ENCODE results near the gene DNMT3A.

Gene DNMT3A

DNA sequence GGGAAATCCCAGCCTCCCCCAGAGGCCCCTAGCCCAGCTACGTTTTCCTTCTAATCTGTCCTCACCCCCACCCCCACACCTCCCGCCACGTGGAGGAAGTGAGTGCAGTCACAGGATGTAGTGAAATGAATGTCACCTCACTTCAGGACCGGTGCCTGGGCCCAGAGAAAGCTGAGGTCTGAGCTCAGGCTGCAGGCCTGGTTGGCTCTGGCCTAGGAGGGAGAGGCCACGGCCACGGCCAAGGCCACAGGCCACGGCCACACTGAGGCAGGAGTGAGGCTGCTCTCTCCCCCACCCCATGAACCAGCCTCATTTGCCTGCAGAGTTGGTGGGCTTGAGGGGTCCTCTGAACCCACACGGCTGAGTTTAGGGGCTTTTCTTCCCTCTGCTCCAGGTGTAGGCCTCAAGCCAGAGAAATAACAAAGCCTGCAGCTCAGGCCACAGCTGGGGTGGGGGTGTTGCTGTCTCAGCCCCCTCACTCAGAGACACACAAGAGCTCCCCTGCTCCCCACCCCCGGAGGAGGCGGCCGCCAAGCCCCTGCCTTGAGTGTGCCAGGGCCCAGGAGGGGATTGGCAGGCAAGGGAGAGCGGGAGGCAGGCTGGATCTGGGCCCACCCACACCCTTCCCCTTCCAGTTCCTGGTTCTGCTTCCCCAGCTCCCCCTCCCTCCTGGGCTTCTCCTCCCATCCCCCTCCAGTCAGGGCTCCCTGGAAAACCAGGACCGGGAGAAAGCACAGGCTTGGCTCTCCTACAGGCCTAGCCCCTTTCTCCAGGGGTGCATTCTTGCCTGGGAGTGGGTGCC is 27.0 kb downstream of the DNMT3A start:
- Mint-ChIP-seq H3K4me1 (ENCODE audit: low read depth) (peaks cover 43% of the 10 kb centered on the region), H3K36me3 (ENCODE audit: low read depth) (peaks cover 11% of the 10 kb centered on the region), H3K4me3 (peak overlapping the region; percentile 63), H3K9me3 (no peaks in the 10 kb centered on the region), H3K27me3 (ENCODE audit: low read depth) (no peaks in the 10 kb centered on the region), H3K27ac (peak overlapping the region; percentile 92)

DNA sequence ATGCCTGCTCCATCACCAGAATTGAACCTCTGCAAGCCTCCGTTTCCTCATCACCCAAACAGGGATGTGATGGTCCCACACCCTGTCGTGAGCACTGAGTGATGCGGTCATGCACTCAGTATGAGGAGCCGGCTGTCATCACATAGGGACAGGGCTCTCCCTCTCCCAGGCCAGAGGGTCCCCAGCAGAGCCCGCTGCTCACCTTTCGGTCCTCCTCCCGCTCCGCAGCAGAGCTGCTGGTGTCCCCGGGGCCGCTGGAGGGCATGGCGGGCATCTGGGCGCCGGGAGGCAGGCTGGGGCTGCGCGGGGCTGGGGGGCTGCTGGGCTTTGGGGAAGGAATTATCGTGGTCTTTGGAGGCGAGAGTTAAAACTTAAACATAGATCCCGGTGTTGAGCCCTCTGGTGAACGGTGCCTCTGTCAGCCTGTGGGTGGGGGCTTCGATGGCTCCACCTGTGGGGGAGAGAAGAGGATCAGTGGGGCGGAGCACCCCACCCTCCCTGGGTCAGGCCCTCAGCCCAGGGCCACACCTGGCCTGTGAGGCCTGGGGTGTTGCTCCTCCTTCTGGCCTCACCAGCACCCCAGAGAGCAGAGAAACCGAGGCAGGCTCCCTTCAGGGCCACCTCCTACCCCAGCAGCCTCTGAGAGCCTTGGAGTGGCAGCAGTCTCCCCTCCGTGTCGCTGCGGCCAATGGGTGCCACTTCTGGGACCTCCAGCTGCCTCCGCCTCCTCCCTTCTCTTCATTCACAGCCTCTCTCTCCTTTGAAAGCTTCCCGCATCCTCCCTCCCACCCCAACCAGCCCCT is 27.8 kb downstream of the DNMT3A start:
- Mint-ChIP-seq H3K9me3 (no peaks in the 10 kb centered on the region), H3K4me3 (peak overlapping the region; percentile 70), H3K27ac (peak overlapping the region; percentile 92), H3K27me3 (ENCODE audit: low read depth) (no peaks in the 10 kb centered on the region), H3K4me1 (ENCODE audit: low read depth) (peaks cover 45% of the 10 kb centered on the region), H3K36me3 (ENCODE audit: low read depth) (peaks cover 11% of the 10 kb centered on the region)

DNA sequence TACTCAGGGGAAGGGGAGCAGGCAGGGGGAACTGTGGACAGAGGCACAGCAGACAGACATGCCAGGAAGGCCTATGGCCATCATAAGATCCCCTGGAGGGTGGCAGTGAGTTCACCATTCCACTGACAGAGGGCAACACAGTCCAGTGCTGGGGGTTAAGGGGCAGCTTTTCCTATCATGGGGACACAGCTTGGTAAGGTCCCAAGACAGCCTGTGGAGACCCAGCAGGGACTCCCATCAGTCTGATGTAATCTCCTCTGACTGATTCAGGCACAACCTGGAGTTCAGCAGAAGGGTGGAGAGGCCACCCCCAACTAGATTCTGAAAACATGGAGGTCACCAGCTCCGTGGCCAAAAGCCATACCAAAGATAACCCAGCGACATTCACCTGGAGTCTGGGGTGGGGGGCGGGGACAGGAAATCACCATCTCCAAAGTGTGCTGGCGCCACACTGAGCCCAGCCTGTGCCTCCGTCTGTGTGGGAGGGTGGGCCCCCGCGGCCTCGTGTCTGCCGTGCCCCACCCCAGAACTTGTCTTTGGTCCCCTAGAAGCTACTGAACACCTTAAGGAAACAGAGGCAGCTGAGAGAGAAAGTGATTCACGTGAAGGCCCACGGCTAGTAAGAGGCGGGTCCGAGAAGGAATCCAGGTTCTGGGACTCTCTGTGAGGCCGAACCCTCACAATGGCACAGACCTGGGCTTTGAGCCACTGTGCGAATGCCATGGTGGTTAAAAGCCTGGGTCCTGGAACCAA is 28.6 kb downstream of the DNMT3A start:
- Mint-ChIP-seq H3K4me1 (ENCODE audit: low read depth) (peaks cover 46% of the 10 kb centered on the region), H3K36me3 (ENCODE audit: low read depth) (peaks cover 11% of the 10 kb centered on the region), H3K9me3 (no peaks in the 10 kb centered on the region), H3K27me3 (ENCODE audit: low read depth) (no peaks in the 10 kb centered on the region), H3K27ac (peak overlapping the region; percentile 78), H3K4me3 (peak overlapping the region; percentile 70)

DNA sequence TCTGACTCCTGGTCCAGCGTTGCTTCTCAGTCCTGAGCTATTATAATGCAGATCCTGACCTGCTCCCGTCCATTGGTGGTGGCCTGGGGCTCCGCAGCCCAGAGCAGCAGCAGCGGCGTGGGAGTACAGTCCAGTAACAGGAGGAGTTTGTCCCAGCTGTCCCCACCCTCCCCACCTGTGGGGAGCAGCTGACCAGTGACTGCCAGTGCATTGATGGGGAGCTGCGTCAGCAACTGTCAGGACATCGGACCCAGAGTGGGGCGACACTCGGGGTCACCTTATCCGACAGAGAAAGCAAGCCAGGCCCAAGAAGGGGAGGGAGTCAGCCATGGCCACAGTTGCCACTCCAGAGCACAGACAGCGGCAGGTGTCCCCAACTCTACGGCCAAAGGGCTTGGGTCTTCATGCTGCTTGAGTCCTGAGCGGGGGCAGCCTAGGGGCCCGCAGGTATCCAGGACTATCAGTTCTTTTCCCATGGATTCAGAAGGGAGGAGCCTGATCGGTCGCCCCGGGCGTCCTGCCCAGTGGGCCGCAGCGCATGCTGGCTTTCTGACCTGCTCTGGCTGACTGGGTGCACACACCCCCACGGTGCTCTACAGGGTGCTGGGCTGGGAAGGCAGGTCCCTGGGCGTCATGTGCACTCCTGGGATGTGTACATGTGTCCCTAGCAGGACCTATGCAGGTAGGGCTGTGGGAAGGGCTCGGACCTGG is 29.7 kb downstream of the DNMT3A start:
- Mint-ChIP-seq H3K9me3 (no peaks in the 10 kb centered on the region), H3K27ac (no peak overlapping the region), H3K4me3 (no peak overlapping the region), H3K4me1 (ENCODE audit: low read depth) (peaks cover 45% of the 10 kb centered on the region), H3K36me3 (ENCODE audit: low read depth) (peaks cover 13% of the 10 kb centered on the region), H3K27me3 (ENCODE audit: low read depth) (no peaks in the 10 kb centered on the region)

DNA sequence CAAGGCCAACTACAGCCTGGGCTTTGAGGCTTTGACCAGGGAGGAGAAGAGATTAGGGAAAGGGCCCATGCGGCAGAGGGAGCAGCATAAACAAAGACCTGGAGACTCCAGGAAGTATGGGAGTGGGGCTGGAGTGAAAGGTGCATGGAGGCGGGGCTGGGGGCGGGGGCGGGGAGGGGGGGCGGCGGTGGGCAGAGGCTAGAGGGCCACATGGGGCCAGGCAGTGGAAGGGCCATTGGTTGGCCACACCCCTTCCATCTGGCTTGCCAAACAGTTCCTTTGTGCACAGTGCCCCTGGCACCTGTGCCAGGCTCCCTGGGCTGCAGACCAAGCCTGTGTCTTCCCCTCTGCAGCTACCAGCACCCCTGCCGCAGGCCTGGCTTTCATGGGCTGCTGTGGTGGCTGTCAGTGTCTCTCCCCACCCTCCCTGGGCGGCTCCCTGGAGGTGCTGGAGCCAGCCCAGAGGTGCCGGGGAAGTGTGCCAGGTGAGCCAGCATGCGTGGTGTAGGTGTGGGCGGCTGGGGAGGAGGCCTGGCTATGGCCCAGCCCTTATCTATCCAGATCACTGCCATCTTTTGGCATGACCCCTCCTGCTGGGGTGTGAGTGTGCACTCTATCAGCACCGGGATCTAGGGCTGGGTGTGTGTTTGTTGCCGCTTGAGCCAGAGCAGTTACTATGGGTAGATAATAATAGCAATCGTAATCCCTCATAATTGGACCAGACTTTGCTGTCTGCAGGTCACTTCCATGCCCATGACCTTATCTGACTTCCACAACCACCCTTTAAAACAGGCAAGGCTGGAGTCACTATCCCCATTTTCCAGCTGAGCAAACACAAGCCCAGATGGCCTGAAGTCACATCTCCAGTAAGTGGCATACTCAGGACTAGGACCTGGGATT is 30.5 kb downstream of the DNMT3A start:
- H3K36me3 Mint-ChIP-seq (ENCODE audit: low read depth), result peaks cover 13% of the 10 kb centered on the region
- H3K27me3 Mint-ChIP-seq (ENCODE audit: low read depth), result no peaks in the 10 kb centered on the region
- no peak overlapping the region for H3K27ac Mint-ChIP-seq
- peaks cover 43% of the 10 kb centered on the region for H3K4me1 Mint-ChIP-seq (ENCODE audit: low read depth)
- H3K9me3 Mint-ChIP-seq, result no peaks in the 10 kb centered on the region
- H3K4me3 Mint-ChIP-seq, result no peak overlapping the region

DNA sequence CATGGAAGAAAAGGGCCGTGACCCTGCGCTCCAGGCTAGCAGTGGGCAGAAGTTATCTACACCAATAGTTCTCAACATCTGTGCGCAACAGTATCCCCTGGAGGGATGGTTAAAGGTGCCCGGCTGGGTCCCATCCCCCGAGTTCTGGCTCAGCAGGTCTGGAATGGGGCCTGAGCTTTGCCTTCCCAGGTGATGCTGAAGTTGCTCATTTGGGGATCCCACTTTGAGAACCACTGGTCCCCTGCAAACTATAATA is 31.1 kb downstream of the DNMT3A start:
- Mint-ChIP-seq H3K27me3 (ENCODE audit: low read depth) (no peaks in the 10 kb centered on the region), H3K4me1 (ENCODE audit: low read depth) (peaks cover 39% of the 10 kb centered on the region), H3K27ac (peak overlapping the region; percentile 34), H3K9me3 (no peaks in the 10 kb centered on the region), H3K4me3 (no peak overlapping the region), H3K36me3 (ENCODE audit: low read depth) (peaks cover 15% of the 10 kb centered on the region)

DNA sequence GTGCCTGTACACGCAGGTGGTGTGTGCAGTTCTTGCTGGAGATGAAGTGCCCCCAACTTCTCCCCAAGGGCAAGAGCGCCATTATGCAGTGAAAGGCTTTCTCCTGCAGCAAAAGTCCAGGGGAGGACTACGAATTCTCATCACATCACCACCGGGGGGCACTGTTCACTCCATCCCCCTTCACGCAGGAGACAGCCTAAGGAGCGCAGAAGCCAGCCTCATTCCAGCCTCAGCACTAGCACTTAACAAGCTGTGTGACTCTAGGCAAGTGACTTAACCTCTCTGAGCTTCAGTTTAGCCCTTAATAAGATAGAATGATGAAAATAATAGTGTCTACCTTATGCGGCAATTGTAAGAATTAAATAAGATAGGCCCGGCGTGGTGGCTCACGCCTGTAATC is 32.3 kb downstream of the DNMT3A start:
- no peak overlapping the region for H3K4me3 Mint-ChIP-seq
- peaks cover 36% of the 10 kb centered on the region for H3K4me1 Mint-ChIP-seq (ENCODE audit: low read depth)
- H3K36me3 Mint-ChIP-seq (ENCODE audit: low read depth), result peaks cover 25% of the 10 kb centered on the region
- no peaks in the 10 kb centered on the region for H3K27me3 Mint-ChIP-seq (ENCODE audit: low read depth)
- no peak overlapping the region for H3K27ac Mint-ChIP-seq
- no peaks in the 10 kb centered on the region for H3K9me3 Mint-ChIP-seq

DNA sequence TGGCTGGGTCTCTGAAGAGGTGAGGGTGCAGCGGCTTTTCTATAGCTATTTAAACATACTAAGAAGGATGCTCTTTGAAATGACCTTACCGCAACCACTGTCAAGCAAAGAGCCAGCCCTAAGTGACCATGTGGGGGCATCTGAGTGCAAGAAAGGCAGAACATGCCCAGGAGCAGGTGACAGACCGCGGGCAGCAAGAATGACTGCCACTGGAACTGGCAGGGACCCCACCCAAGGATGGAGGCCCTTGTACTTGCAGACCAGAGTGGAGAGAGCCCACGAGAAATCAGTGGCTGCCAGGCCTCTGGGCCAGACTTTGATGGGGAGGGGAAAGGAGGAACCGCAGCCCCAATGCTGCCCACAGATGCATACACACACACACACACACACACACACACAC is 33.1 kb downstream of the DNMT3A start:
- Mint-ChIP-seq H3K4me3 (no peak overlapping the region), H3K27ac (no peak overlapping the region), H3K9me3 (no peaks in the 10 kb centered on the region), H3K4me1 (ENCODE audit: low read depth) (peaks cover 38% of the 10 kb centered on the region), H3K36me3 (ENCODE audit: low read depth) (peaks cover 29% of the 10 kb centered on the region), H3K27me3 (ENCODE audit: low read depth) (no peaks in the 10 kb centered on the region)

DNA sequence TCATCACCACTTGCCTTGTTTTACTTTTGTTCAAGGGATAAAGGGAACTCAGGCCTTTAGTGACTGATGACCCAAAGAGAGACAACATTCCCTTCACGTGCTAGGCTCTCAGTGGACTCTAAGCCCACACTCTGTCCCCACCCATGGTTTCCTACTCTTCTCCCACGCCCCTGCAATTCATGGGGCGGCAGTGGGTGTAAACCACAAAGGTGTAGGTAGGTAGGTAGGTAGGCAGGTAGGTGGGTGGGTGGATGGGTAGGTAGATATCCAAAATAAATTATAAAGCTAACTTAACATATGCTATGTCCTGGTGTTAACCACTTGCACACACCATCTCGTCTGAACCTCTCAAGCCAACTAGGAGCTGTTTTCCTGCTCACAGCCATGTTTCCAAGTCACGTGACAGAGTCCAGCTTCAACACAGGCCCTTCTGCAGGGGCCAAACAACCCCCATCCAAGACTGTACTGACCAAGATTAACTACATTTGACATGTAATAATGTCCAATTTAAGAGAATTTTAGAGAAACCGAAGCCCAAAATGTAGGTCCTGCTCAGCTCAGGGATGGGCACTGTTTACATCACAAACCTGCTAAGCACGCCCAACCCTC is 33.7 kb downstream of the DNMT3A start:
- H3K4me1 Mint-ChIP-seq (ENCODE audit: low read depth), result peaks cover 35% of the 10 kb centered on the region
- H3K27me3 Mint-ChIP-seq (ENCODE audit: low read depth), result no peaks in the 10 kb centered on the region
- no peak overlapping the region for H3K27ac Mint-ChIP-seq
- H3K36me3 Mint-ChIP-seq (ENCODE audit: low read depth), result peaks cover 28% of the 10 kb centered on the region
- H3K9me3 Mint-ChIP-seq, result no peaks in the 10 kb centered on the region
- H3K4me3 Mint-ChIP-seq, result no peak overlapping the region

DNA sequence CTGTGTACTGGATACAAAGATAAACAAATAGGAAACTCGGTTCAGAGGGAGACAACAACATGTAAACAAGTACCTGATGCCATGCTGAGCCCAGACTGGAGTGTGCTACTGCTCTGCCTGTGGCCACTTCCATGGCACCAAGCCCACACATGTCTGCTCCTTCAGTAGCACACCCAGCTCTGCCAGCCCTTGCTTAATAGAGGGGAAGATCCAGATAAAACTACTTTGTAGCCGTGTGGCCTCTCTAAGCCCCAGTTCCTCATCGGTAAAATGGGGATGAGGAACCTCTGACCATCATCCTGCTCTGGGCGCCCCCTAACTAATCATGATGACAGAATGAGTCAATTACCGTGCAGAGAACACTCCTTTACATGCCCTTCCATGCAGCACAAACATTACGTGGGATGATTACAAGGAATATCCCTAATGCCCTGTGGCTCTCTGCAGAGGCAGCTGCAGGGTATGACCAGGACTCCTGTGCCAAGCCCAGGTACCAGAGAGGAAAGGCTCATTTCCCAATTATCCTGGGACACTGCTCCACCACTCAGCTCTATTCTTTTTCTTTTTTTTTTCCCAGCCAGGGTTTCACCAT is 34.9 kb downstream of the DNMT3A start:
- H3K4me3 Mint-ChIP-seq, result no peak overlapping the region
- H3K27ac Mint-ChIP-seq, result no peak overlapping the region
- peaks cover 32% of the 10 kb centered on the region for H3K36me3 Mint-ChIP-seq (ENCODE audit: low read depth)
- H3K4me1 Mint-ChIP-seq (ENCODE audit: low read depth), result peaks cover 38% of the 10 kb centered on the region
- no peaks in the 10 kb centered on the region for H3K27me3 Mint-ChIP-seq (ENCODE audit: low read depth)
- H3K9me3 Mint-ChIP-seq, result no peaks in the 10 kb centered on the region

DNA sequence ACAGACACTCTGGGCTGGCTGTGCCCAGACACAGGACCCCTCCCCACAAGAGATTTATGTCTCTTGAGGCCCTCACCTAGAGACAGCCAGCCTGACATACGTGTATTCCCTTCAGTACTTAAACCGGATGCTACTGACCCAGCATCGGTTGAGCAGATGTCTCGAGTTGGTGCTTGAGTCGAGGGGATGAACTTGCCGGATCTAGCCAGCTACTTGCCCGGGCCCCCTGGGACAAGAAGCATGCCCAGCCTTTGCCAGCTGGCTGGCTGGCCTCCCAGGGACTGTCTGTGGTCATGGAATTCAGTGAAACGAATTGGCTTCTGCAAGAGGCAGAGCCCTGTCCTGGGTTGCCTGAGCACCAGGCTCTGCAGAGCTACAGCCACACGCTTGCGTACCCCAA is 36.0 kb downstream of the DNMT3A start:
- H3K4me1 Mint-ChIP-seq (ENCODE audit: low read depth), result peaks cover 43% of the 10 kb centered on the region

DNA sequence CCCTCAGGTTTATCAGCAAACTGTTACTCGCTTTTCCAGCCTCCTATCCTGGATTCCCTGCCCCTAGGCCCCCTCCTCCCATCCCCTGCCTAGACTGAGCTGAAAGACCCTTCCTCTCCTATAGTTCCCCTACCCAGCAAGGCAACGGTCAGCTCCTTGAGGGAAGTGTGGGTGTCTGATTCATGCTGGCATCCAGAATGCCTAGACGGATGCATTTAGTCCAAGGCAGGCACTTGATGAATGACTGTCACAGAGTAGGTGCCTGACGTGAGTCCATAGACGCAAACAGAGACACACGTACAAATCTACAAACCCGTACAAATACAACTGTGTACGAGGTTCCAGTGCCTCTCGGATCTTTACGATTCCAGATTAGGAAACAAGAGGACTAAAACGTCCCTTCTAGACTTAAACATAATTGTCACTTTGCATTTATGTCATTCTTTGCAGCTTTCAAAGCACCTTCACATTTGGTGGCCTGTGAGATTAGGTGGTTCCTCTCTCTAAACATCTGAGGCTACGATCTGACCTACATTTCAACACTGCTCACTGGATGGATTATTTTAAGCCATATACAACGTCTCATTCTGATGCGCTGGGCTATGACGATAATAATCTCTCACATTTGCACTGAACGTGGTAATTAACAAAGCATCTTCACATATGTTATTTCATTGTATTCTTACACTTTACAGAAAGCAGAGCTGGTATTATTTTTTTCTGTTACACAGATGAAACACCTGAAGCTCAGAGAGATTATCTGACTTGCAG is 36.7 kb downstream of the DNMT3A start:
- no peaks in the 10 kb centered on the region for H3K9me3 Mint-ChIP-seq
- H3K4me1 Mint-ChIP-seq (ENCODE audit: low read depth), result peaks cover 40% of the 10 kb centered on the region
- H3K27ac Mint-ChIP-seq, result peak overlapping the region; percentile 31
- no peak overlapping the region for H3K4me3 Mint-ChIP-seq
- no peaks in the 10 kb centered on the region for H3K27me3 Mint-ChIP-seq (ENCODE audit: low read depth)
- H3K36me3 Mint-ChIP-seq (ENCODE audit: low read depth), result peaks cover 37% of the 10 kb centered on the region

More for the DNA sequence above, 36.0 kb downstream of the DNMT3A start:
- Mint-ChIP-seq H3K36me3 (ENCODE audit: low read depth) (peaks cover 37% of the 10 kb centered on the region), H3K4me3 (no peak overlapping the region), H3K27me3 (ENCODE audit: low read depth) (no peaks in the 10 kb centered on the region), H3K9me3 (no peaks in the 10 kb centered on the region), H3K27ac (no peak overlapping the region)

All from T-helper 1 cell treated with Interleukin-12 subunit alpha and Interleukin-12 subunit beta and Interleukin-4 antibody, amounts not matched to agents 30 μg/mL and 1 μg/mL, for 36 hours (primary cell).